Activated CD8-positive, alpha-beta memory T cell treated with anti-CD3 and anti-CD28 coated beads for 36 hours (primary cell): ENCODE data around the gene GMFB. TPM values are rescaled to one million over a fixed set of nuclear protein-coding genes. Genes with fewer than 3 reads are reported as not detected.
"Not testable (repeated sequence)": the region's sequence is repeated elsewhere in the genome, so short reads cannot be mapped to it uniquely, and the experiment has no call there.

Source experiments
- CTCF ChIA-PET: fragments of 350-600 bp; sonication (Branson Sonifier 250); formaldehyde crosslinking; loops from one replicate; lab custom pipeline; 2021; ENCODE audit warnings: antibody characterized with exemption; lab: Charles Lee
- POLR2A ChIA-PET: fragments of 350-600 bp; sonication (Branson Sonifier 250); formaldehyde crosslinking; loops from one replicate; lab custom pipeline; 2021; ENCODE audit warnings: antibody characterized with exemption; lab: Charles Lee
- total RNA-seq, 2 experiments: library from RNA; stranded (reverse); gene quantifications; one replicate each; pipeline ENCODE4 v1.2.3, GENCODE V29; 2021

Gene GMFB
- total RNA-seq, 2 experiments from 2014 or later, result 52.2 to 55.6 TPM

- ChIA-PET CTCF (no interaction called here), POLR2A (no interaction called here)
Measured at GRCh38 chr14:54472315-54472714, 16.5 kb downstream of the GMFB start.

- ChIA-PET POLR2A (no interaction called here), CTCF (no interaction called here)
Measured at GRCh38 chr14:54471641-54472040, 17.1 kb downstream of the GMFB start.

GRCh38 chr14:54470701-54471100, 18.1 kb downstream of the GMFB start:
- POLR2A ChIA-PET, result no interaction called here
- CTCF ChIA-PET, result no interaction called here

- POLR2A ChIA-PET, result no interaction called here
- CTCF ChIA-PET, result no interaction called here
Measured at GRCh38 chr14:54467280-54467679, 21.5 kb downstream of the GMFB start.

- ChIA-PET POLR2A (no interaction called here), CTCF (no interaction called here)
Measured at GRCh38 chr14:54465654-54466053, 23.1 kb downstream of the GMFB start.

GRCh38 chr14:54462048-54462447, 26.7 kb downstream of the GMFB start:
- ChIA-PET CTCF (no interaction called here), POLR2A (no interaction called here)

- ChIA-PET CTCF (no interaction called here), POLR2A (interaction anchor here (0.7 kb wide), 1 partner anchor 452 kb away, joined by 3 read pairs; no protein-coding TSS in a partner anchor)
Measured at GRCh38 chr14:54459106-54459505, 29.7 kb downstream of the GMFB start.

- POLR2A ChIA-PET, result interaction anchor here (0.7 kb wide), 1 partner anchor 452 kb away, joined by 3 read pairs; no protein-coding TSS in a partner anchor
- CTCF ChIA-PET, result not testable (repeated sequence)
Measured at GRCh38 chr14:54458536-54458935, 30.2 kb downstream of the GMFB start.

GRCh38 chr14:54457609-54457996, 31.2 kb downstream of the GMFB start:
- POLR2A ChIA-PET, result no interaction called here
- CTCF ChIA-PET, result interaction anchor here (0.7 kb wide), 1 partner anchor 106 kb away, joined by 3 read pairs; no protein-coding TSS in a partner anchor

- ChIA-PET POLR2A (interaction anchor here (0.7 kb wide), 1 partner anchor 167 kb away, joined by 4 read pairs; no protein-coding TSS in a partner anchor), CTCF (interaction anchor here (0.7 to 1.2 kb wide), 2 partner anchors 15 to 107 kb away, joined by 3 read pairs; no protein-coding TSS in a partner anchor)
Measured at GRCh38 chr14:54456820-54457608, 31.8 kb downstream of the GMFB start.

GRCh38 chr14:54455363-54455762, 33.4 kb downstream of the GMFB start:
- ChIA-PET POLR2A (interaction anchor here (0.6 kb wide), 1 partner anchor 34 kb away, joined by 9 read pairs; no protein-coding TSS in a partner anchor), CTCF (interaction anchor here (1.2 kb wide), 1 partner anchor 13 kb away, joined by 3 read pairs; no protein-coding TSS in a partner anchor)

- POLR2A ChIA-PET, CTCF ChIA-PET: not testable (repeated sequence)
Measured at GRCh38 chr14:54453990-54454389, 34.8 kb downstream of the GMFB start.

GRCh38 chr14:54453252-54453651, 35.5 kb downstream of the GMFB start:
- CTCF ChIA-PET, result no interaction called here
- POLR2A ChIA-PET, result no interaction called here

- POLR2A ChIA-PET, result no interaction called here
- CTCF ChIA-PET, result no interaction called here
Measured at GRCh38 chr14:54451961-54452360, 36.8 kb downstream of the GMFB start.

GRCh38 chr14:54451121-54451601, 37.6 kb downstream of the GMFB start:
- ChIA-PET CTCF (no interaction called here), POLR2A (no interaction called here)

GRCh38 chr14:54450535-54450934, 38.2 kb downstream of the GMFB start:
- ChIA-PET POLR2A (no interaction called here), CTCF (no interaction called here)

GRCh38 chr14:54447231-54447692, 41.5 kb downstream of the GMFB start:
- POLR2A ChIA-PET, result interaction anchor here (0.7 kb wide), 1 partner anchor 19 kb away, joined by 6 read pairs; no protein-coding TSS in a partner anchor
- CTCF ChIA-PET, result no interaction called here

GRCh38 chr14:54446161-54446693, 42.6 kb downstream of the GMFB start:
- ChIA-PET POLR2A (no interaction called here), CTCF (no interaction called here)

- CTCF ChIA-PET, result interaction anchor here (0.5 kb wide), 1 partner anchor 74 kb away, joined by 3 read pairs; no protein-coding TSS in a partner anchor
- POLR2A ChIA-PET, result no interaction called here
Measured at GRCh38 chr14:54444681-54445080, 44.1 kb downstream of the GMFB start.

GRCh38 chr14:54443981-54444380, 44.8 kb downstream of the GMFB start:
- ChIA-PET CTCF (no interaction called here), POLR2A (no interaction called here)
